GM12872 (cell line): ENCODE measurements around the gene ADM2.

Source experiments
- TF ChIP-seq, protein P1 (sequence below): IDR thresholded peaks from 3 replicates; pipeline ENCODE4 v1.5.1; 2011; ENCODE audit warnings: low read depth, mild to moderate bottlenecking, low read length, moderate library complexity; ENCODE audit not compliant: insufficient read depth

ADM2 gene

DNA sequence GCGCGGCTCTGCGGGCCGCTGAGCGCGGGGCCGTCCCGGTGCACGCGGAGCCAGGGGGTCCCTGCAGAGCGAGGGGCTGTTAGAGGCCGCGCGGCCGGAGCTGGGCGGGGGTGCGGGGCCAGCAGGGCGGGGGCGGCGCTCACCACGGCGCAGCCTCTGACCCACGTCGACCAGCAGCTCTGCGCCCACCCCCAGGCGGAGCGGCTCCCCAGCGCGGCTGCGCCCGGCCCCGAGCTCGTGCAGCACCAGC, 44.4 kb downstream of the ADM2 start:
- TF ChIP-seq, protein P1, sequence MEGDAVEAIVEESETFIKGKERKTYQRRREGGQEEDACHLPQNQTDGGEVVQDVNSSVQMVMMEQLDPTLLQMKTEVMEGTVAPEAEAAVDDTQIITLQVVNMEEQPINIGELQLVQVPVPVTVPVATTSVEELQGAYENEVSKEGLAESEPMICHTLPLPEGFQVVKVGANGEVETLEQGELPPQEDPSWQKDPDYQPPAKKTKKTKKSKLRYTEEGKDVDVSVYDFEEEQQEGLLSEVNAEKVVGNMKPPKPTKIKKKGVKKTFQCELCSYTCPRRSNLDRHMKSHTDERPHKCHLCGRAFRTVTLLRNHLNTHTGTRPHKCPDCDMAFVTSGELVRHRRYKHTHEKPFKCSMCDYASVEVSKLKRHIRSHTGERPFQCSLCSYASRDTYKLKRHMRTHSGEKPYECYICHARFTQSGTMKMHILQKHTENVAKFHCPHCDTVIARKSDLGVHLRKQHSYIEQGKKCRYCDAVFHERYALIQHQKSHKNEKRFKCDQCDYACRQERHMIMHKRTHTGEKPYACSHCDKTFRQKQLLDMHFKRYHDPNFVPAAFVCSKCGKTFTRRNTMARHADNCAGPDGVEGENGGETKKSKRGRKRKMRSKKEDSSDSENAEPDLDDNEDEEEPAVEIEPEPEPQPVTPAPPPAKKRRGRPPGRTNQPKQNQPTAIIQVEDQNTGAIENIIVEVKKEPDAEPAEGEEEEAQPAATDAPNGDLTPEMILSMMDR: no peak

DNA sequence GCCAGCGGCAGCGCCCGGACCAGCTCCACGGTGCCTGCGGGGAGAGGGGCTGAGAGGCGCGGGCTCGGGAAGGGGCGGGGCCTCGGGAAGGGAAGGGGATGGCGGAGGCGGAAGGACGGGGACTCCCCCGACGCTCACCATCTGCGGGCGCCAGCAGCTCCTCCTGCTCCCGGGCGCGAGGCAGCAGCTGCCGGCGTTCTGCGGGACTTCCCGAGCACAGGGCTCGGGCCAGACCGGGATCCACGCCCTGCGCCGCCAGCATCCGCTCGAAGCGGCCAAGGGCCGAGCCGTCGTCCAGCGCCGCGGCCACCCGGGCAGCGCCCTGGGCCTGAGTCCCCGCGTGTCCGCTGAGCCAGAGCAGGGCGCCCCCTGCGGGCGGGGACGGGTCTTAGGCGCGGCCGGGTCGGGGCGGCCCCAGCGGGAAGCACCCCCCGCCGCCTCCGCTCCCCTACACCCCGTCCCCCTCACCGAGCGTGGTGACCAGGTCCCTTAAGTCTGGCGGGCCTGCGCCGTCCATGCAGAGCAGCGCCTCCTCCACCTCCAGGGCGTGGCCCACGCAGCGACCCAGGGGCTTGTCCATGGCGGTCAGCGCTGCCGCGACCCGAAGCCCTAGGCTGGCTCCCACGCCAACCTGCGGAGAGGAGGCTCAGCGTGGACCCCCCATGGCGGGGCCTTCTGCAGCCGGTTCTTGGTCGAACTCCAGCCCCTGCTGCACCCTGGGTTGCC, 44.9 kb downstream of the ADM2 start:
- TF ChIP-seq, protein P1: peak; percentile 65; the same call in 2 of the 3 replicates

DNA sequence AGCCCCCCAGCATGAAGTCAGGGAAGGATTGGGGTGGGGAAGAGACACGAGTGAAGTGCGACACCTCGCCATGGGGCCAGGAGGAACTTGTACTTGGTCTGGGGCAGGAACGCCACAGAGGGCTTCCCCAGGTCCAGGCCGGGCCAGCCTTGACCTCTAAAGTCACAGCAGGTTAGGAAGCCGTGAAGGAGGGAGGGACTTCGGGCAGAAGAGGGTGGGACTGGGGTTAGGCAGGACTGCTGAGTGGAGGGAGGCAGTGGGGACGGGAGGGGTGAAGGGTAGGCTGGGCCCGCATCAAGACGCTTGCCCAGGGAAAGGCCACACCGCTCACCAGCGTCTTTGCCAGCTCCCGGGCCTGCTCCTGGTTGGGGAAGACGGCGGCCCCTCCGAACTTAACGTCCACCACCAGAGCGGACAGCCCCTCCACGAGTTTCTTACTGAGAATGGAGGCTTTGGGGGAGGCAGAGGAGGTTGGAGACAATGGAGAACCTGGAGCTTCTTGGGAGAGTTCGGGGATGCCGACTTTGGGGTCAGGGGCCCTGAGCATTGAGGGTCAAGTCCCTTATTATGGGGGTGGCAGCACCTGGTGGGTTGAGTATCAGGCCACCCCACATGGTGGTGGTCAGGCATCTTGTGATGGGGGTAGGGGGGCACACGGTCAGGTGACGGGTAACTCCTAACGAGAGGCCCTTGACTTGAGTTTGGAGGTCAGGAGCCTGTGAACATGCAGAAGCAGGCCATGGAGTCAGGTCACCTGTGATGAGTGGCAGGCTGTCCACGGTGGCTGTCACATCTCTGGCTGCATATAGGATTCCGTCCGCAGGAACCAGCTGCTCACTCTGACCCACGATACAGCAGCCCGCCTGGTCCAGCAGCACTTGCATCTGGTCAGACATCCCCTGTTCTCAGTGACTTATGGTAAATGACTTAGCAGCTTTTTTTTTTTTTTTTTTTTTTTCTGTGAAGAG, 45.8 kb downstream of the ADM2 start:
- TF ChIP-seq, protein P1: no peak

DNA sequence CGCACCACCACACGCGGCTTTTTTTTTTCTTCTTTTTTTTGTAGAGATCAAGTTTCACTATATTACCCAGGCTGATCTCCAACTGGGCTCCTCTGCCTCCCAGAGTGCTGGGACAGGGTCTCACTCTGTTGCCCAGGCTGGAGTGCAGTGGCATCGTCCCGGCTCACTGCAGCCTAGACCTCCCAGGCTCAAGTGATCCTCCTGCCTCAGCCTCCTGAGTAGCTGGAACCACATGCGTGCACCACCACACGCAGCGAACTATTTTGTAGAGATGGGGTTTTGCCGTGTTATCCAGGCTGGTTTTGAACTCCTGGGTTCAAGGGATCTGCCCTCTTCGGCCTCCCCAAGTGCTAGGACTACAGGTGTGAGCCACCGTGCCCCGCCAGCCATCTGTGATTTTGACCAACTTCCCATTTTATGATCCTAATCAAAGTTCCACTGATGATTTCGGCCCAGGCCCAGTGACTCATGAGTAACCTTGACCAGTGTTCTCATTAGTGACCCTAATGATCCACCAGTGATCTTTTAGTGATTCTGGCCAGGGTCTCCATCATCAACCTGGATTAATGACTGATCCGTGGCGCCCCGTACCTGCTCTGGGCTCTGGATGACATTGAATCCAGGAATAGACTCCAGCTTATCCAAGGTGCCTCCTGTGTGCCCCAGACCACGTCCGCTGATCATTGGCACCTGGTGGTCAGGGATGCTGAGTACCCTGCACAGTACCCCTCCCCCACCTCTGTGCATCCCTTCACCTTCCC, 46.8 kb downstream of the ADM2 start:
- TF ChIP-seq, protein P1: no peak

DNA sequence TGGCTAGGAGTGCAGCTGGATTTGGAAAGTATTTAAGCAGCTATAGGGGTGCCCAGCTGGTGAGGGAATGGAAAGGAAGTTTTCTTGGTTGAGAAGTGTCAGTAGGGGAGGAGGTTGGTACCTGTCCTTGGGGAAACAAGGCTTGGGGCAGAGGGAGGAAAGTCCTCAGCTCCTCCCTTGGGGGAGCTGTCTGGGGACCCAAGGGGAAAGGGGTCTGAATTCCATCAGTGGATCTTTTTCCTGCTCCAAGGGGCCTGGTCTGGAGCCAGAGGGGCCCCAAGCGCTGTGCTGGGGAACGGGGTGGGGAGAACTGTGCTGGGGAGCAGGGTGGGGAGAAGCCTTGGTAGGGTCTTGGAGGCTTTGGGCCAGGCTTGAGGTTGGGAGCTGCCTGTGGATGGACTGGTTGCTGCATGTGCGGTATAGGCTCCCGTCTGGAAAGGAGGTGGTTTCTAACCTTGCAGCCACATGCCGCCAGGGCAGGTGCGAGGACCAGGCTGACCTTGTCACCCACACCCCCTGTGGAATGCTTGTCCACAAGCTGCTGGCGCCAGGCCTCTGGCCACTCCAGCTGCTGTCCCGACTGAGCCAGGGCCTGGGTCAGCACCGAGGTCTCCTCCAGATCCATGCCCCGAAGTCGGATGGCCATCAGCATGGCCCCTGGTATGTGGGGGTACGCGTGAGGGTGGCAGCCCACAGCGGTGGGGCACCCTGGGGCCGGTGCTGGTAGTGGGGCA, 47.5 kb downstream of the ADM2 start:
- TF ChIP-seq, protein P1: no peak

DNA sequence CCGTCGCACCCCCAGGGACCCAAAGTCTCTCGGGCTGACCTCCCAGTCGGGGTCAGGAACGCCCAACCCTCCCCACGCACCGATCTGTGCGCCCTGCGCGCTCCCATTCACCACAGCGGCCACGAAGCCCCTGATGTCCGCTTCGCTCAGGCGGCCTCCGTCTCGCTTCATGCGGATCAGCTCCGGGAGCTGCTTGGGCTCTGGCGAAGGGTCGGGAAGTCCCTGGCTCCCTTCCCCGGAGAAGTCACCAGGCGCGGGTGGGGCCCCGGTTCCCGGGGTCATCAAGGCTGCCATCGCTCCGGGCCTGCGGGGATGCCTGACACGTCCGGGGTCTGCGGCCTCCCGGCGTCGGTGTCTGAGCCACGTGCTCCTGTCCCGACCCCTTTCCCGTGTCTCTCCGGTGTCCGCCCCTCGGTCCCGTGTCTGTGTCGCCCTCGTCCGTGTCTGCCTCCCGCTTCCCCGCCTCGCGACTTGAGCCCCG, 48.1 kb downstream of the ADM2 start:
- TF ChIP-seq, protein P1: no peak
